ENCODE data around the gene PIK3C3.

Gene PIK3C3

GRCh38 chr18:42024131-42024530 lies 69.1 kb downstream of the PIK3C3 start:
- TF ChIP-seq, protein P1, sequence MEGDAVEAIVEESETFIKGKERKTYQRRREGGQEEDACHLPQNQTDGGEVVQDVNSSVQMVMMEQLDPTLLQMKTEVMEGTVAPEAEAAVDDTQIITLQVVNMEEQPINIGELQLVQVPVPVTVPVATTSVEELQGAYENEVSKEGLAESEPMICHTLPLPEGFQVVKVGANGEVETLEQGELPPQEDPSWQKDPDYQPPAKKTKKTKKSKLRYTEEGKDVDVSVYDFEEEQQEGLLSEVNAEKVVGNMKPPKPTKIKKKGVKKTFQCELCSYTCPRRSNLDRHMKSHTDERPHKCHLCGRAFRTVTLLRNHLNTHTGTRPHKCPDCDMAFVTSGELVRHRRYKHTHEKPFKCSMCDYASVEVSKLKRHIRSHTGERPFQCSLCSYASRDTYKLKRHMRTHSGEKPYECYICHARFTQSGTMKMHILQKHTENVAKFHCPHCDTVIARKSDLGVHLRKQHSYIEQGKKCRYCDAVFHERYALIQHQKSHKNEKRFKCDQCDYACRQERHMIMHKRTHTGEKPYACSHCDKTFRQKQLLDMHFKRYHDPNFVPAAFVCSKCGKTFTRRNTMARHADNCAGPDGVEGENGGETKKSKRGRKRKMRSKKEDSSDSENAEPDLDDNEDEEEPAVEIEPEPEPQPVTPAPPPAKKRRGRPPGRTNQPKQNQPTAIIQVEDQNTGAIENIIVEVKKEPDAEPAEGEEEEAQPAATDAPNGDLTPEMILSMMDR (conservative IDR thresholded peaks at IDR 0.05) = no peak
- no peak overlapping the region for H3K27ac ChIP-seq

DNA sequence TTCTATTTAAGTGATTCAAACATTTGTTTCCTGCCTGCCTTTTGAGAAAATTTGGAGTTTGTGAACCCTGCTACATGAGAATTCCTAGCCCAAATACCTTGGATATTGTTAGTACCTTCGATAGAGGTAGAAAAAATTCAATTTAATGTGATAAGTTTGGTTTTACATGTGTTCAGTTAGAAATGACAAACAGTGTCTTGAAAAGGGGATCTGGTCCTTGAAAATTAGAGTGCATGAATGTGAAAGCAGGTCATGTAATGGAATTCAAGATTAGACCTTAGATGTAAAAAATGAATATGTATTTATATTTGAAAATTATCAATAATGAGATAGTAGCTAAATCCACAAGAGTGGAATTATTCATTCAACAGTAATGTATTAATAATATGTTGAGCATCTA lies 70.5 kb downstream of the PIK3C3 start:
- H3K27ac ChIP-seq = no peak overlapping the region
- TF ChIP-seq, protein P1 (conservative IDR thresholded peaks at IDR 0.05) = no peak

DNA sequence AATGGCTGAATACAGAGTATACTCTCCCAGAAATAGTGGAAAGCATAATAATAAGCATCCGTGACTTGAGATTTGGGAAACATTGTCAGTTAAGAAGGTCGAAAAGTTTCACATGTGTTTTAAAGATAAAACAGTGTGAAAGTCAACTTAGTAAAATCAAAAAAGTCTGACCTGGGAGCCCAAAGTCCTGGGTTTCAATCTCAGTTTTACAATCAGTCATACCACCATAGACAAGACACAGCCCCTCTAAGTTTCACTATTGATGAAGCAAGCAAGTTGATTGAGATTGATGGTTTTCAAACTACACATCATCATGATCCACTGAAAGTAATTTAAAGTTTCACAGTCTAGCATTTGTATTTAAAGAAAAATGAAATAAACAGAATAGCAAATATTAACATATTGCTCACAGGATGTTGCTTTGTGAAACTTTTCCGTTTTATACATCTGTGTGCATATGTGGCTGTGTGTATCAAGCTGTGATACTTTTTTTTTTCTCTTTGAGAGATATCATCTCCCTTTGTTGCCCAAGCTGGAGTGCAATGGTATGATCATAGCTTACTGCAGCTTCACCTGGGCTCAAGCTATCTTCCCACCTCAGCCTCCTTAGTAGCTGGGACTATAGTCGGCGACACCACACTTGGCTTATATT lies 71.1 kb downstream of the PIK3C3 start:
- TF ChIP-seq, protein P1 (conservative IDR thresholded peaks at IDR 0.05) = no peak
- no peak overlapping the region for H3K27ac ChIP-seq

GRCh38 chr18:42028247-42028832 lies 73.3 kb downstream of the PIK3C3 start:
- TF ChIP-seq, protein P1 (conservative IDR thresholded peaks at IDR 0.05) = peak; percentile 93

DNA sequence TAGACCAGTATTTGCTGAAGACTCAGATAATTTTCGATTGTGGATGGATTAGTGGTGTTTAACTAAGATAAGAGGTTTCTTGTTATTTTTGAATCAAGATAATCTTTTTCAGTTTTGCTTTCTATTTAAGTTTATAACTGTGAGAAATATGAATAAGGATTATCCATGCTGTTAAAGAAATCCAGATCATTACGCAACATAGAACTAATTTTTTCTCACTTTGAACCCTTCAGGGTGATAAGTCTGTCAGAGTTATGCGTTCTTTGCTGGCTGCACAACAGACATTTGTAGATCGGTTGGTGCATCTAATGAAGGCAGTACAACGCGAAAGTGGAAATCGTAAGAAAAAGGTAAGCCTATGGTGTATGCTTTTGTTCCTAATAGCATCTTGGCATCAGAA lies 74.1 kb downstream of the PIK3C3 start:
- TF ChIP-seq, protein P1 (conservative IDR thresholded peaks at IDR 0.05) = no peak
- no peak overlapping the region for H3K27ac ChIP-seq

More at GRCh38 chr18:42028247-42028832, 73.3 kb downstream of the PIK3C3 start:
- no peak overlapping the region for H3K27ac ChIP-seq

DNA sequence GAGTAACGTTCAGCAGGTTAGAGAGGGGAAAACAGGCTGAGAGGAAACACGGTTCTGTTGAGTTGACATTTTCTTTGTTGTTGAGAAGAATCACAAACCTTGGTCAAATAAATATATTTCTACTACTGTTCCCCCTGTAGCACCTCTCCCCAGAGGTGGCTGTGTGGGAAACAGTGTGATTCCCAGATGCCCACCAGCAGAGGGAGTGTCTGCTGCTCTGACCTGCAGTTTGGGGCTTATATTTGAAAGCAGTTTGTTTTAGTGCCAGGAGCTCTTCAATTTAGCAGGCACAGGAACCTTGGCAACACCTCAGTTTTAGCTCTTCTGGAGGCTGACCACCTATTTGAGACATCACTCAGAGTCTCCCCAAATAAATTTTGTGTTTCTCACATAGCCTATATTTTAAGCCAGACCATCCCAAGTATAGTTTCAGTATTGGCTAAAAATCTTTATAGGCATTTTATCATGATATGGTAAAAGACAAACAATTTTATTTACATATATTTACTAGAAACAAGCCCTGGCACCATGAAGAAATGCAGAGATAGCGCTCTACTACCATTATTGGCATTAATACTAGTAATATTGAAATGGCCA lies 75.7 kb downstream of the PIK3C3 start:
- no peak overlapping the region for H3K27ac ChIP-seq
- TF ChIP-seq, protein P1 (conservative IDR thresholded peaks at IDR 0.05) = peak; percentile 84

GRCh38 chr18:42032447-42032846 lies 77.4 kb downstream of the PIK3C3 start:
- H3K27ac ChIP-seq = no peak overlapping the region
- TF ChIP-seq, protein P1 (conservative IDR thresholded peaks at IDR 0.05) = no peak
